DND-41 (cell line): ENCODE measurements around the gene EGFLAM.

ENCODE experiments used
- ATAC-seq: fragments of 200-7000 bp; cut with Tn5 transposase; 3 replicates; pipeline ENCODE4 v1.9.1; 2021; ENCODE audit warnings: low read depth; ENCODE audit not compliant: insufficient read depth
- DNase-seq: peaks from one replicate; pipeline ENCODE4 v3.0.0-alpha.2; 2020
- H2AFZ ChIP-seq: 2 replicates; pipeline ENCODE4 v1.6.0; 2012; ENCODE audit warnings: low read depth, low read length
- H3K27ac ChIP-seq: 2 replicates; pipeline ENCODE4 v1.5.1; 2012; ENCODE audit warnings: low read length, inconsistent platforms
- H3K27me3 ChIP-seq: fragments of 200-600 bp; sonication (generic); 2 replicates; pipeline ENCODE4 v1.6.0; 2012; ENCODE audit warnings: low read length, mild to moderate bottlenecking, inconsistent platforms; ENCODE audit not compliant: insufficient read depth, poor library complexity
- H3K36me3 ChIP-seq: 2 replicates; pipeline ENCODE4 v1.5.1; 2012; ENCODE audit warnings: low read length, inconsistent platforms; ENCODE audit not compliant: insufficient read depth
- H3K4me1 ChIP-seq: 2 replicates; pipeline ENCODE4 v1.5.1; 2012; ENCODE audit warnings: mild to moderate bottlenecking, low read length; ENCODE audit not compliant: insufficient read depth
- H3K4me2 ChIP-seq: 2 replicates; pipeline ENCODE4 v1.6.0; 2012; ENCODE audit warnings: mild to moderate bottlenecking, moderate library complexity, low read length, inconsistent platforms; ENCODE audit not compliant: insufficient read depth
- H3K4me3 ChIP-seq, 2 experiments: fragments of 200-600 bp in 1 of 2; shearing (Covaris generic) in 1 of 2; 2 replicates each; pipeline ENCODE4 v1.5.1; 2012 to 2016; ENCODE audit warnings: inconsistent platforms in 2 of 2, low read length in 2 of 2, mild to moderate bottlenecking in 2 of 2, low read depth in 1 of 2, moderate library complexity in 1 of 2
- H3K79me2 ChIP-seq: 2 replicates; pipeline ENCODE4 v1.6.0; 2012; ENCODE audit warnings: low read length, inconsistent platforms; ENCODE audit not compliant: insufficient read depth
- H3K9ac ChIP-seq: 2 replicates; pipeline ENCODE4 v1.6.0; 2012; ENCODE audit warnings: low read depth, mild to moderate bottlenecking, inconsistent platforms, low read length, moderate library complexity
- H3K9me3 ChIP-seq: 2 replicates; pipeline ENCODE4 v1.5.1; 2012; ENCODE audit warnings: low read length, moderate library complexity, mild to moderate bottlenecking, inconsistent platforms; ENCODE audit not compliant: insufficient read depth, severe bottlenecking
- H4K20me1 ChIP-seq: 2 replicates; pipeline ENCODE4 v1.6.0; 2012; ENCODE audit warnings: low read length; ENCODE audit not compliant: insufficient read depth
- CTCF ChIP-seq: IDR thresholded peaks from 2 replicates; pipeline ENCODE4 v1.5.1; 2012; ENCODE audit warnings: borderline replicate concordance, low read length, moderate library complexity, mild to moderate bottlenecking; ENCODE audit not compliant: poor library complexity, severe bottlenecking; ENCODE audit errors: extremely low read depth
- EZH2 ChIP-seq: IDR thresholded peaks from 3 replicates; pipeline ENCODE4 v1.6.1; 2012; ENCODE audit warnings: borderline replicate concordance, low read depth, mild to moderate bottlenecking, moderate library complexity, low read length, inconsistent platforms; ENCODE audit not compliant: severe bottlenecking

EGFLAM gene

GRCh38 chr5:38453921-38454320, 195.6 kb downstream of the EGFLAM start:
- H4K20me1 ChIP-seq = peaks cover 22% of the 10 kb centered on the region
- H3K27me3 ChIP-seq = peaks cover 55% of the 10 kb centered on the region
- ATAC-seq = peak; percentile 7; the same call in 2 of the 3 replicates
- no peak for TF ChIP-seq CTCF
- TF ChIP-seq EZH2 = no peak
- H3K4me2 ChIP-seq = no peak overlapping the region
- H3K9me3 ChIP-seq = no peaks in the 10 kb centered on the region
- H3K9ac ChIP-seq = no peak overlapping the region
- no peaks in the 10 kb centered on the region for H3K36me3 ChIP-seq
- no peak overlapping the region for H3K4me3 ChIP-seq
- H3K4me1 ChIP-seq = peaks cover 11% of the 10 kb centered on the region
- H3K27ac ChIP-seq = no peak overlapping the region
- DNase-seq = no peak
- H2AFZ ChIP-seq = no peak overlapping the region
- no peaks in the 10 kb centered on the region for H3K79me2 ChIP-seq

- Histone ChIP-seq H4K20me1 (peaks cover 10% of the 10 kb centered on the region; the same call in 1 of the 2 replicates), H3K4me3 (no peak overlapping the region), H3K9me3 (no peaks in the 10 kb centered on the region), H3K36me3 (no peaks in the 10 kb centered on the region), H3K27ac (no peak overlapping the region), H3K4me2 (no peak overlapping the region), H3K27me3 (peaks cover 37% of the 10 kb centered on the region), H3K4me1 (peaks cover 11% of the 10 kb centered on the region), H3K79me2 (no peaks in the 10 kb centered on the region), H2AFZ (no peak overlapping the region), H3K9ac (no peak overlapping the region)
- ATAC-seq (no peak), DNase-seq (no peak)
- TF ChIP-seq EZH2 = no peak
- no peak for TF ChIP-seq CTCF
Observed at GRCh38 chr5:38455796-38456330, 197.5 kb downstream of the EGFLAM start.

- Histone ChIP-seq H3K27me3 (peaks cover 35% of the 10 kb centered on the region), H3K9ac (no peak overlapping the region), H3K9me3 (no peaks in the 10 kb centered on the region), H3K4me3 (no peak overlapping the region), H3K4me1 (peaks cover 11% of the 10 kb centered on the region), H3K79me2 (no peaks in the 10 kb centered on the region), H3K27ac (no peak overlapping the region), H3K4me2 (no peak overlapping the region), H3K36me3 (no peaks in the 10 kb centered on the region), H4K20me1 (peaks cover 10% of the 10 kb centered on the region; the same call in 1 of the 2 replicates), H2AFZ (no peak overlapping the region)
- TF ChIP-seq CTCF (no peak), EZH2 (no peak)
- no peak for ATAC-seq
- no peak for DNase-seq
Observed at GRCh38 chr5:38456657-38457399, 198.5 kb downstream of the EGFLAM start.
